NCI-H1436 treated with DMSO at 0.1 percent for 48 hours (cell line): ENCODE results near the gene ELANE.
"Not testable (repeated sequence)": the region's sequence is repeated elsewhere in the genome, so short reads cannot be mapped to it uniquely, and the experiment has no call there.

Experiments
- DNase-seq: peaks from one replicate; lab custom pipeline; 2025; lab: John Stamatoyannopoulos, UW

Gene ELANE

DNA sequence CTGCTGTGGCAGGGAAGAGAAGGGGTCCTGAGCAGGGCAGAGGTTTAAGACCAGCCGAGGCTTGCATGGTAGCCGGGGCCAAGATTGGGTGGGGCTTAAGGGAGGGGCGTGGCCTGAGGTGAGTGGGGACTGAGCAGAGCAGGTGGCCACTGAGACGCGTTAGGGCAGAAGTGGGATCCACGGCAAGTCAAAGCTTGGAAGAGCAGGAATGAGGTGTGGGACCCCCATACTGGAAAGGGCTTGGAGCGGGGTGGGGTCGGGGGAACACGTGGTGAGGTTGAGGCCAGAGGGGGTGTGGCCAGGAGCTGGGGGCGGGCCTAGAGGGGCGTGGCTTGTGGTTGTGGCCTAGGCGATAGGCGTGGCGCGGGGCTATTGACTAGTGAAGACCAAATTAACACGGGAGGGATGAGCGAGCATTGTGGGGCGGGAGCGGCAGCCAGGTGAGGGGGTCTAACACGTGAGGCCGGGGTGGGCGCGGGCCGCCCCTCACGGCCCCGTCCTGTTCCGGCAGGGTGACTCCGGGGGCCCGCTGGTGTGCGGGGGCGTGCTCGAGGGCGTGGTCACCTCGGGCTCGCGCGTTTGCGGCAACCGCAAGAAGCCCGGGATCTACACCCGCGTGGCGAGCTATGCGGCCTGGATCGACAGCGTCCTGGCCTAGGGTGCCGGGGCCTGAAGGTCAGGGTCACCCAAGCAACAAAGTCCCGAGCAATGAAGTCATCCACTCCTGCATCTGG, 10.6 kb downstream of the ELANE start:
- DNase-seq: no peak

DNA sequence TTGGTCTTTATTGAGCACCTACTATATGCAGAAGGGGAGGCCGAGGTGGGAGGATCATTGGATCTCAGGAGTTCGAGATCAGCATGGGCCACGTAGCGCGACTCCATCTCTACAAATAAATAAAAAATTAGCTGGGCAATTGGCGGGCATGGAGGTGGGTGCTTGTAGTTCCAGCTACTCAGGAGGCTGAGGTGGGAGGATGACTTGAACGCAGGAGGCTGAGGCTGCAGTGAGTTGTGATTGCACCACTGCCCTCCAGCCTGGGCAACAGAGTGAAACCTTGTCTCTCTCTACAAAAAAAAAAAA, 11.2 kb downstream of the ELANE start:
- no peak for DNase-seq

DNA sequence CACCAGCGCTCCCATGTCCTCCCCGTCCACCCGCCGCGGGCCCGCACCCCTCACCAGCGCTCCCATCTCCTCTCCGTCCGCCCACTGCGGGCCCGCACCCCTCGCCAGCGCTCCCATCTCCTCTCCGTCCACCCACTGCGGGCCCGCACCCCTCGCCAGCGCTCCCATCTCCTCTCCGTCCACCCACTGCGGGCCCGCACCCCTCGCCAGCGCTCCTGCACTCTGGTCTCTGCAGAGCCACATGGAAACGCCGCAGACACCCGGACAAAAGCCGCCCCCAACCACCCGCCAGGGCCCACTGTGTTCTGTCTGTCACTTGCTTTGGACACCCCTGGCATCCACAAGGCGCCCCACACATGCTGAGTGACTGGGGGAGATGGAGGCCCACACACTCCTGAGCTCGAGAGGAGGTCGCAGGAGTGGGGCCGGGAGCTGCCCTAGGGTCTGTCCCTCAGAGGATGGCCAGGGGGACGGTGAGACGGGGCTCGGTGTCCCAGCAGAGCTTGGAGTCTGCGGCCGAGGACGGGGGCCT, 14.7 kb downstream of the ELANE start:
- no peak for DNase-seq

DNA sequence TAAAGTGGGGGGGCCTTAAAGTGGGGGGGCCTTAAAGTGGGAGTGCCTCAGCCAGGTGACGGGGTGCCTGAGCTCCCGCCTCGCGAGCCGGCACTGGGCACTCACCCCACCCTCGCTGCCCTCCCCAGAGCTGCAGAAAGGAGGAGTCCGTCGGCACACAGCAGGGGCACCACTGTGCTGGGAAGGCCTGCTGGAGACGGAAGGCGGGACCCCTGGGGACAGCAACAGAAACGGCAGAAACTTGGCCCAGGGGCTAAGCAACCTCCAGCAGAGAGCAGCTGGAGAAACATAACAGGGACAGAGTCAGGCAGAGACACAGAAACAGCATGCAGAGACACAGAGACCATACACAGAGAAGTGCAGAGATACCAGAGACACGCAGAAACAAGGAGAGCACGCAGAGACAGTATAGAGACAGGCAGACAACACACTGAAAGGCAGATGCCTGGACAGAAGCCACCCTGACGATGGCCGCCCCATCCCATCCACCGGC, 15.2 kb downstream of the ELANE start:
- no peak for DNase-seq

DNA sequence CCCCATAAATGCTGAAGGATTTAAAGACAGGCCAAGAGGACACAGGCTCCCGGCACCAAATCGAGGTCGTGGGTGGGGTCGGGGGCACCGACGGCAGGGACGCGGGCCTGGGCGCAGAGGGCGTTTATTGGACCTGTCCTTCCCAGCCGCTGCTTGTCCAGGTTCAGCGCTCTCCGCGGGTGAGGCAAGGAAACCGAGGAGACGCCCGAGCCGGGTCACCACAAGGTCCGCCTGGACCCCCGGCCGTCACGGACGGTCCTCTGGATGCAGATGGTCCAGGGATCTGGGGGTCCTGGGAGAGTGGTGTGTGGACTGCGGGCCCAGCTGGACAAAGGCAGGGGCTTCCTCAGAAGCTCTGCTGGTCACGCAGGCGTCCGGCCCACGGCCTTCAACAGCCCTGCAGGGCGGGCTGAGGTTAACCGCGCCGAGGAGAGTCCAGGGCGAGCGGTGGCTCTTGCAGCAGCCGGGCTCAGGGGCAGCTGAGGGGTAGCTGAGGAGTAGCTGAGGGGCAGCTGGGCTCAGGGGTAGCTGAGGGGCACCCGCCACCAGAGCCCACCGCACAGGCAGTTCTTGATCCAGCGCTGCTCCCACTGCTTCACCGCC, 15.9 kb downstream of the ELANE start:
- no peak for DNase-seq

DNA sequence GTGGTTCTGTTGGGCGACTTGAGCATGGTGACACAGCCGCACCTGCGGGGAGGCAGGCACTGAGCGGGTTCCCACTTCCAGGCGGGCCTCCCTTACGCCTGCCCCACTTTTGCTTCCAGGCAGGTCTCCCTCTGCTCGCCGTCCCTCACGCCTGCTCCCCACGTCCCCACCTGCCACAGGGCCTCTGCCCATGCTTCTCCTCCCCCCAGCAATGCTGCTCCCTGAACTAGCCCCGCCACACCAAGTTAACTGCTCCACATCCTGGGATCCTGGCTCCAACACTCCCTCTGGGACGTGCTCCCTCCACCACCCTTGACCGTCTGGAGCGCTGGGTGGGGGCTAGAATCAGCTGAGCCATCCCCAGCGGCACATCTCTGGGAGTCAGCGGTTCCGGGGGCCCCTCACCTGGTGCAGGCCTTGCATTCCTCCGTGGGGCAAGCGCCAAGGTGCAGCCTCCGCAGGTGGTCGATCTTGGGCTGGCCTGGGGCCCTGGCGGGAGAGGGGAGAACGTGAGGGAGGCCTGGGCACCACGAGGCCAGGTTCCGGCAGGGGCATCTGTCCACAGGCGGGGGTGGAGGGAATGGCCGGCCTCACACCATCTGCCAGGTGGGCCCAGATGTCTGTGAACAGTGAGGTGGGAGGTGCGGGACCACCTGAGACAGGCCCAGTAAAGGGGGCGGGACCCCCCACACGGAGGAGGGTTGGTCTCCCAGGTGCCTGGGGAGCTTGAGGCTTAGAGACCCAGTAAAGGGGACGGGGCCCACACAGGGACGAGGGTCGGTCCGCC, 16.5 kb downstream of the ELANE start:
- no peak for DNase-seq

DNA sequence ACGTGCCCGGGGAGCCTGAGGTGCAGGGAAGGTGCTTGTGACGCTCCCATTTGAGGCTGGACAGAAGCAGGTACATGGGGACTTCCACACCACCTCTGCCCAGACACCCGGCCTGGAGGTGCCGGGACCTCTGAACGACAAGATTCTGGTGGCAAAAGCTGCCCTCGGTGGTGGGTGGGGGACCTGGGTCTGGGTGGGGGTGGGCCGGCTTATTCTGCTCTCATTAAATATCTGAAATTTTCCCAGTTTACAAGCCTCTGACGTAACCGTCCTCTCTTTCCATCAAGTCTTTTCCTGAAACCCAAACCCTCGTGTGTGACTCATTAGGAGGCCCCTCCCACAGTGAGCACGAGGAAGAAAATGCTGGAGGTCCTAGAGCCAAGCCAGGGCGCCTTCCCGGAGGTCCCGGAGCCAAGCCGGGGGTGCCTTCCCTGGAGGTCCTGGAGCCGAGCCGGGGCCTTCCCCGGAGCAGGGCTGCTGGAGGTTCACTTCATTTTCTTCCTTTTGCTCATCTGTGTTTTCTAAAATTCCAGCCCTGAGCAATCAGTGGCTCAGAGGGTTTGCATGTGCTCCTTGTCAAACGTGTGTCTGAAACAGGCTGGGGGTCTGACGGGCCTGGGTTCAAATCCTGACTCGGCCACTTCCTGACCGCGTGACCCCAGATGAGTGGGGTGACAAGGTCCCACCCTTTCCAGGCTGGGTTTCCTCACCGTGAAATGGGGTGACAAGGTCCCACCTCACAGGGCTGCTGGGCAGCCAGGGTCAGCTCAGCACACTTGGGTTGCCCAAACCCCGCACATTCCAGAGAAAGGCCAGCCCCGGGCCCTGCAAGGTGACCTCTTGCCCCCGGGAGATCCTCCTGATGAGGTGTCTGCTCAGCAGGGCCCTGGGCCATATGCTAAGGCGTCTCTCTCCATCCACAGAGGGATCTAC, 17.4 kb downstream of the ELANE start:
- DNase-seq: no peak

DNA sequence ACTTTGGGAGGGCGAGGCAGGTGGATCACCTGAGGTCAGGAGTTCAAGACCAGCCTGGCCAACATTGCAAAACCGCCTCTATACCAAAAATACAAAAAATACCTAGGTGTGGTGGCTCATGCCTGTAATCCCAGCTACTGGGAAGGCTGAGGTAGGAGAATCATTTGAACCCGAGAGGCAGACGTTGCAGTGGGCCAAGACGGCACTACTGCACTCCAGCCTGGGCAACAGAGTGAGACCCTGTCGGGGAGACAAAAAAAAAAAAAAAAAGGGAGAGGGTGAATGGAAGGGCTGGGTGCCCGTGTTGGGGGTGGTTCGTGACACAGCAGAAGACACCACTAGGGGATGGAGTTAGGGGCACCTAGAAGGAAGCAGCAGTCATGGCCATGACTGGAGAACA, 18.2 kb downstream of the ELANE start:
- DNase-seq: no peak

DNA sequence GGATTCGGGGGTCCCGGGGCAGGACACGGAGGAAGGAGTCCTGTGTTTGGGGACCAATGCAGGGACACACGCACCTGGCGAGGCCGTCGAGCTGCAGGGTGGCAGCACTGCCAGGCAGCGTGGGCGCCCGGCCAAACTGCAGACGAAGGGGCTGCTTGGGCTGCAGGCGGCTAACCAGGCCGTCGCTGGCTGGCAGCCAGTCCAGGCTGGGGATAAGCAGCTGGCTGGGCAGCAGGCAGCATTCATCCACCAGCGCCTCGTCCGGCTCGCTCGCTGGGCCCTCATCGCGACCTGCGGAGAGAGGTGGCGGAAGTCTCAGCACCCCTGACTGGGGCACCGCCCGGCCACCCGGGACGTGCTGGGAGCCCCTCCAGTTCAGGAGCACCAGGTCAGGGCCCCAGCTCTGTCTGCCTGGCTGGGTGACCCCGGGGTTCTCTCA, 18.9 kb downstream of the ELANE start:
- no peak for DNase-seq

DNA sequence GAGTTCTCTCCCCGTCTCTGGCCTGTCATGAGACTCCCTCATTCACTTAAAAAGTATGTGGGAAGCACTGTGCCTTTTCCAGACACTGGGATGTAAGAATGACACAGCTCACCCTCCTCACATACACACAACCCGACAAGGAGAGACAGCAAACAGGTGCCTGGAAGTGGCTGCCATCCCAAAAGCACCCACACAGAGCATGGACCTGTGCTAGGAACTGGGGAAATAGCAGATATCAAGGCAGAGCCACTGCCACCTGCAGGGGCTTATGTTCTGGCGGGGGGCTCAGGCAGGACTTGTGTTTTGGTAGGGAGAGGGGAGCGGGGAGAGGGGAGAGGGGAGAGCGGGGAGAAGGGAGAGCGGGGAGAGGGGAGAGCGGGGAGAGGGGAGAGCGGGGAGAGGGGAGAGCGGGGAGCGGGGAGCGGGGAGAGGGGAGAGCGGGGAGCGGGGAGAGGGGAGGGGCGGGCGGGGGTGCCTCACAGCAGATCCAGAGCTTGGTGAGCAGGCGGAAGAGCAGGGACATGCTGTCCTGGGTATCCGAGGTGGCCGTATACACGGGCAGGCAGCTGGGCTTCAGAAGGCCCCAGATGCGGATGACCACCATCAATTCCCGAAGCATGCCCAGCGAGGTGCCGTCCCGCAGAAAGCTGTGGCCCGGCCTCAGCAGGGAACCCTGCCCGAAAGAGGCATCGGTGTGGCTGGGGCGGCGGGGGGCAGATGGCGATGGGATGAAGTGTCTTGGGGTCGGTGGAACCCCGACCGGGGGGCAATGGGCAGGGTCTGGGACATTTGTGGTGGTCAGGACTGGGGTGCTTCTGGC, 19.6 kb downstream of the ELANE start:
- no peak for DNase-seq

DNA sequence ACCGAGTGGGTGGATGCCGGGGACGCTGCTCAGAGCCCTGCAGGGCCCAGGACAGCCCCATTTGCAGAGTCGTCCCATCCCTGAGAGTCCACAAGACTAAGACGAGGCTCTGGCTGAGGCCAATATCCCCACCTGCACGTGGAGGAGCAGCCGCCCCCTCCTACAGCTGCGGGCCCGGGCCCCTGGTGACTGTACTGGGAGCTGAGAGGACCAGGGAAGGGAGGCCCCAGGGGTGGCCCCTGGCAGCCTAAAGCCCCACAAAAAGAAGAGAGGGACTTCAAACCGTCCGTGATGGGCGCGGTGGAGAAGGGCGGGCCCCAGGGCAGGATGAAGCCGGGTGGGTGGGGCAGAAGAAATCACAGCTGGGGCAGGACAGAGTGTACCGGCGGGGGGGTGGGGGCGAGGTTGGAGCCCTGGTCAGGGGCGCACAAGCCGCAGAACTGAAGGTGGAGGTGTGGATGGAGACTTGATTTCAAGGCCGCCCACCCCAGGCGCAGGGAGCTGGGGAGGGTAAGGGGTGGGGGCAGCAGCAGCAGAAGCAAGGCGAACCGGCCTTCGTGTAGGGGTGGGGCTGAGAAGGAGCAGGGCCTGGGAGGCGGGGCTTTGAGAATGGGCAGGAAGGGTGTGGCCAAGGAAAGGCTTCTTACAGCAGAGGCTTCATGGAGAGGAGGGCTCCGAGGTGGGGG, 20.3 kb downstream of the ELANE start:
- no peak for DNase-seq

DNA sequence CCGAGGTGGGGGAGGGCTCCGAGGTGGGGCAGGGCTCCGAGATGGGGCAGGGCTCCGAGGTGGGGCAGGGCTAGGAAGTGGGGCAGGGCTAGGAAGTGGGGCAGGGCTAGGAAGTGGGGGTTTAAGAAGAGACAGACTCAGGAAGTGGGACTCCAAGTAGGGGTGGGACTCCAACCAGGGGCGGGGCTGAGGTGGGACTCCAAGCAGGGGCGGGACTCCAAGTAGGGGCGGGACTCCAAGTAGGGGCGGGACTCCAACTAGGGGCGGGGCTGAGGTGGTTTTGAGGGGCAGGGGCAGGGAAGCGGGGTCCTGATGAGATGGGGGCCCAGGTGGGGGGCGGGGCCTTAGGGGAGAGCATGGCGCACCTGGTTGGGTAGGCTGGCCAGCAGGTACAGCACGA, 21.0 kb downstream of the ELANE start:
- DNase-seq: no peak

DNA sequence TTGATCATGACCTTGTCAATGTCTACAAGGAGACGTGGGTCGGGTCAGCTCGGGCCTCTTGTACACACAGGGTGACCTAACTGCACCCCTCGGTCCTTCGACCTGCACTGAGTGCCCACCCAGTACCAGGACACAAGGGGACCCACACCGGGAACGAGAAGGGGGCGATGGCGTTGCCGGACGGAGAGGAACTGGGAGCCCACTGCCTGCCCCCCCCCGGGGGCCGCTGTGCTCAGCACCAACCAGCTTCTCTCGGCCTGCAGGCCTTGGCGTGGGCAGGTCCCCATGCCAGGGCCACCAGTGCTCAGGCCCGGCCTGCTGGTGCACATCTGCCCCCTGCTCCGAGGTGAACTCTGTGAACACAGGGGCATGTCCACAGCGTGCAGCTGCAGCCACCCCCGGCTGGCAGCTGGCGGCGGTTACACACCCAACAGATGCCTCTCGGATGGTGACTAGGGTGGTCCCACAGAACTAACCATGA, 21.5 kb downstream of the ELANE start:
- DNase-seq: no peak

DNA sequence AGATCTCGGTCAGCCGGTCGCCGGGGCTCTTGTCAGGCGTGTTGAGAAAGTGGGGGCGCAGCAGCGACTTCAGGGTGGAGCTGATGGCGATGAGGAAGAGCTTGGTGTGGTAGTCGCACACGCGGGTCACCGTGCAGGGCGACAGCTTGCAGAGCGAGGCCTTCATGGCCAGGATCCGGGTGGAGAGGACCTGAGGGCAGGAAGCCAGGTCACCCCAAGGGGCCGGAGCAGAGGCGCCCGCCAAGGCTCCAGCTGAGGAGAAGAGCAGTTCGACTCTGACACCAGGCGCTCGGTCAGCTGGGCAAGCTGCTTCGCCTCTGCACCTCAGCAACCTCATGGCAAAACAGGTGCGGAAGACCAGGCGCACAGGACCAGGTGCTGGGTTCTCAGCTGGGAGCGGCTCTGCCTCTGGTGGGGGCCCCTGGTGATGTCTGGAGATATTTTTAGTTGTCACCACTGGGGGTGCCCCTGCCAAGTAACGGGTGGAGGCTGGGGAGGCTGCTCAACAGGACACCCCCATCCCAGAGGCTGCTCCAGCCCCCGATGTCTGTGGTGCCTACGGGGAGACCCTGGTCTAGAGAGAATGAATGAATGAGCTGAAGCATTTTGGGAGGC, 23.3 kb downstream of the ELANE start:
- DNase-seq: no peak

DNA sequence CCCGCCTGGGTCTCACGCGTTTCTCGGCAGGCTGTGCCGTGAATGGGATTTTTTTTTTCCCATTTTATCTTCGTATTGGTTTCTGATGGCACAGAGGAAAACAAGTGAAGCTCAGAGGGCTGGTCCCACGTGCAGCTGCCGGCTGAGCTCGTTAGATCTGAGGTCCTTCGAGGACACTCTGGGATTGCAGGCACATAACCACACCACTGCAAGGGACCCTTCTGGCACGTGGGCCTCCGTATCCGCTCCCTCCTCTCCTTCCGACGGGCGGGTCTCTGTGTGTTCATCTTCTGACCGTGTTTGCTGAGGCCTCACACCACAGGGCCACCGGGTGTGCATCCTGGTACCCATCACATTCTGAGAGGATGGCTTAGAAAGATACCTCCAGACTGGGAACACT, 24.0 kb downstream of the ELANE start:
- no peak for DNase-seq

DNA sequence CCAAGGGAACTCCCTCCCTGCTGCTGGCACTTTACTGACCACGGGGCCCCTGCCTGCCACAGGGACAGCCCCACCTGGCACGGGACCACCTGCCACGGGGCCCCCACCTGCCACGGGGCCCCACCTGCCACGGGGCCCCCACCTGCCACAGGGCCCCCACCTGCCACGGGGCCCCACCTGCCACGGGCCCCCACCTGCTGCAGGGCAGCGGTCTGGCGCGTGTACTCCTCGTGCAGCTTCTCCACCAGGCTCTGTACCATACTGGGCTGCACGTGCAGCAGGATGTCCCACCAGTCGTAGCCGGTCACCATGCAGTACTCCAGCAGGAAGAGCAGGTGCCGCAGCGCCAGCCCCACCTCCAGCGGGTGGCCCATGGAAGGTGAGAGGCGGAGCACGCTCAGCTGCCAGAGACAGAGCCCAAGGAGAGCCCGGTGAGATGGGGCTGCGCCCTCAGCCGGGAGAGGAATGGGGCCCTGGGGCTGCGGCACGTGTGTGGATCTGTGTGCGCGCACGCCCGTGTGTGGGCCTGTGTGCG, 24.7 kb downstream of the ELANE start:
- no peak for DNase-seq

DNA sequence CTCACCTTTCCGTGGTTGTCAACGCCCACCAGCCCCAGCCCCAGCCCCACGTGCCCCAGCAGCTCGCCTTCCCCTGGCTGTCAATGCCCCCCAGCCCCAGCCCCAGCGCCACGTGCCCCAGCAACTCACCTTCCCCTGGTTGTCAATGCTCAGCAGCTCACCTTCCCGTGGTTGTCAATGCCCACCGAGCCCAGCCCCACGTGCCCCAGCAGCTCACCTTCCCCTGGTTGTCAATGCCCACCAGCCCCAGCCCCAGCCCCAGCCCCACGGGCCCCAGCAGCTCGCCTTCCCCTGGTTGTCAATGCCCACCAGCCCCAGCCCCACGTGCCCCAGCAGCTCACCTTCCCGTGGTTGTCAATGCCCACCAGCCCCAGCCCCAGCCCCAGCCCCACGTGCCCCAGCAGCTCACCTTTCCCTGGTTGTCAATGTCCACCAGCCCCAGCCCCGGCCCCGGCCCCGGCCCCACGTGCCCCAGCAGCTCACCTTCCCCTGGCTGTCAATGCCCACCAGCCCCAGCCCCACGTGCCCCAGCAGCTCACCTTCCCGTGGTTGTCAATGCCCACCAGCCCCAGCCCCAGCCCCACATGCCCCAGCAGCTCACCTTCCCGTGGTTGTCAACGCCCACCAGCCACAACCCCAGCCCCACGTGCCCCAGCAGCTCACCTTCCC, 26.0 kb downstream of the ELANE start:
- DNase-seq: not testable (repeated sequence)

DNA sequence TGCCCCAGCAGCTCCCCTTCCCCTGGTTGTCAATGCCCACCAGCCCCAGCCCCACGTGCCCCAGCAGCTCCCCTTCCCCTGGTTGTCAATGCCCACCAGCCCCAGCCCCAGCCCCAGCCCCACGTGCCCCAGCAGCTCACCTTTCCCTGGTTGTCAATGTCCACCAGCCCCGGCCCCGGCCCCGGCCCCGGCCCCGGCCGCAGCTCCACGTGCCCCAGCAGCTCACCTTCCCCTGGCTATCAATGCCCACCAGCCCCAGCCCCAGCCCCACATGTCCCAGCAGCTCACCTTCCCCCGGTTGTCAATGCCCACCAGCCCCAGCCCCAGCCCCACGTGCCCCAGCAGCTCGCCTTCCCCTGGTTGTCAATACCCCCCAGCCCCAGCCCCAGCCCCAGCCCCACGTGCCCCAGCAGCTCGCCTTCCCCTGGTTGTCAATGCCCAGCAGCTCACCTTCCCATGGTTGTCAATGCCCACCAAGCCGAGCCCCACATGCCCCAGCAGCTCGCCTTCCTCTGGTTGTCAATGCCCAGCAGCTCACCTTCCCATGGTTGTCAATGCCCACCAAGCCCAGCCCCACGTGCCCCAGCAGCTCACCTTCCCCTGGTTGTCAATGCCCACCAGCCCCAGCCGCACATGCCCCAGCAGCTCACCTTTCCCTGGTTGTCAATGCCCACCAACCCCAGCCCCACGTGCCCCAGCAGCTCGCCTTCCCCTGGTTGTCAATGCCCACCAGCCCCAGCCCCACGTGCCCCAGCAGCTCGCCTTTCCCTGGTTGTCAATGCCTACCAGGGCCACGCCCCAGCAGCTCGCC, 26.9 kb downstream of the ELANE start:
- DNase-seq: not testable (repeated sequence)
